HCT116 (cell line): Measurements from ENCODE around the gene ZNF544. TPM values are rescaled to one million over a fixed set of nuclear protein-coding genes. Genes with fewer than 3 reads are reported as not detected.

Experiments used
- ATAC-seq: fragments of 200-7000 bp; cut with Tn5 transposase; 2 replicates; pipeline ENCODE4 v1.9.1; 2020; ENCODE audit warnings: mild to moderate bottlenecking, moderate library complexity
- BruUV-seq: library from RNA; stranded (reverse); fragments of 400-500 nt; replicated peaks from 2 replicates; lab custom pipeline; 2021; lab: Mats Ljungman, UMichigan
- CTCF ChIA-PET: fragments of 300-600 bp; sonication (Branson Sonifier 250); formaldehyde crosslinking; loops from one replicate; lab custom pipeline; 2021; ENCODE audit warnings: antibody characterized with exemption; lab: Charles Lee
- POLR2A ChIA-PET: fragments of 300-600, 350-600 bp; sonication (Branson Sonifier 250); formaldehyde crosslinking; loops from one replicate; lab custom pipeline; 2021; ENCODE audit warnings: antibody characterized with exemption; lab: Charles Lee
- RAD21 ChIA-PET, 2 experiments: fragments of 300-600 bp; sonication (Branson Sonifier 250); formaldehyde crosslinking; loops; one replicate each; lab custom pipeline; 2023; ENCODE audit warnings: low total read pairs in 2 of 2; ENCODE audit not compliant: uncharacterized antibody in 2 of 2, unreplicated experiment in 2 of 2, low non-redundant PET in 1 of 2; lab: Charles Lee
- DNase-seq: peaks from one replicate; pipeline ENCODE4 v3.0.0-alpha.2; 2010; ENCODE audit warnings: low read depth, low spot score
- H2AFZ ChIP-seq: fragments of 200-600 bp; shearing (Covaris generic), sonication (generic); 2 replicates; pipeline ENCODE4 v1.6.1; 2017; ENCODE audit warnings: low read depth, mixed run types, mixed read lengths, antibody characterized with exemption, low read length; ENCODE audit not compliant: poor library complexity, severe bottlenecking
- H3K27ac ChIP-seq: 2 replicates; pipeline ENCODE4 v1.5.1; 2012; ENCODE audit warnings: low read depth, low read length
- H3K27me3 ChIP-seq: fragments of 200-600 bp; sonication (generic); 2 replicates; pipeline ENCODE4 v1.6.1; 2016; ENCODE audit warnings: mixed run types, low read length, mixed read lengths; ENCODE audit not compliant: insufficient read depth
- H3K36me3 ChIP-seq, 2 experiments: fragments of 200-500 bp in 1 of 2; fragments of 200-600 bp in 1 of 2; sonication (Bioruptor generic) in 1 of 2; sonication (generic) in 1 of 2; 2 replicates each; pipeline versions ENCODE4 v1.5.1 to v1.6.1; 2014 to 2016; ENCODE audit warnings: low read length in 2 of 2, inconsistent platforms in 1 of 2, mixed read lengths in 1 of 2, mixed run types in 1 of 2; ENCODE audit not compliant: insufficient read depth in 2 of 2, control insufficient read depth in 1 of 2
- H3K4me1 ChIP-seq, 2 experiments: fragments of 200-600 bp in 1 of 2; sonication (generic) in 1 of 2; 2 replicates each; pipeline versions ENCODE4 v1.5.1 to v1.6.1; 2012 to 2017; ENCODE audit warnings: low read length in 2 of 2, inconsistent platforms in 1 of 2, mild to moderate bottlenecking in 1 of 2, mixed read lengths in 1 of 2, mixed run types in 1 of 2, moderate library complexity in 1 of 2; ENCODE audit not compliant: insufficient read depth in 2 of 2, control insufficient read depth in 1 of 2
- H3K4me2 ChIP-seq: fragments of 200-600 bp; sonication (generic); 2 replicates; pipeline ENCODE4 v1.6.1; 2017; ENCODE audit warnings: mixed run types, low read length, mixed read lengths
- H3K4me3 ChIP-seq, 2 experiments: fragments of 200-600 bp in 1 of 2; sonication (generic) in 1 of 2; replicated peaks in 1 of 2; 2 replicates each; pipeline ENCODE4 v1.5.1; 2011 to 2016; ENCODE audit warnings: low read length in 2 of 2, control low read depth in 1 of 2, low read depth in 1 of 2, mild to moderate bottlenecking in 1 of 2, mixed read lengths in 1 of 2, mixed run types in 1 of 2
- H3K79me2 ChIP-seq: fragments of 200-600 bp; sonication (generic); 2 replicates; pipeline ENCODE4 v1.6.1; 2017; ENCODE audit warnings: mild to moderate bottlenecking, mixed run types, low read length, moderate library complexity, mixed read lengths; ENCODE audit not compliant: insufficient read depth
- H3K9ac ChIP-seq: fragments of 200-600 bp; sonication (generic); 2 replicates; pipeline ENCODE4 v1.6.1; 2016; ENCODE audit warnings: low read length, mixed read lengths
- H3K9me2 ChIP-seq: fragments of 200-600 bp; sonication (generic), shearing (Covaris generic); 2 replicates; pipeline ENCODE4 v1.6.1; 2017; ENCODE audit warnings: mixed run types, mild to moderate bottlenecking, moderate library complexity; ENCODE audit not compliant: insufficient read depth
- H3K9me3 ChIP-seq, 2 experiments: fragments of 200-500 bp in 1 of 2; fragments of 200-600 bp in 1 of 2; sonication (Bioruptor generic) in 1 of 2; sonication (generic) in 1 of 2; 2 replicates each; pipeline ENCODE4 v1.6.1; 2014 to 2017; ENCODE audit warnings: low read length in 2 of 2, mixed read lengths in 2 of 2, inconsistent platforms in 1 of 2, low read depth in 1 of 2, mild to moderate bottlenecking in 1 of 2, mixed run types in 1 of 2, moderate library complexity in 1 of 2; ENCODE audit not compliant: control insufficient read depth in 1 of 2, insufficient read depth in 1 of 2
- H4K20me1 ChIP-seq: fragments of 200-600 bp; sonication (generic), shearing (Covaris generic); 2 replicates; pipeline ENCODE4 v1.6.1; 2017; ENCODE audit warnings: mixed run types, mild to moderate bottlenecking, moderate library complexity; ENCODE audit not compliant: insufficient read depth
- ELF1 ChIP-seq: IDR thresholded peaks from 2 replicates; pipeline ENCODE4 v1.6.1; 2012; ENCODE audit warnings: low read depth, borderline replicate concordance
- POLR2AphosphoS5 ChIP-seq: IDR thresholded peaks from 2 replicates; pipeline ENCODE4 v1.6.1; 2011; ENCODE audit warnings: mild to moderate bottlenecking, low read depth, low read length, moderate library complexity
- RAD21 ChIP-seq: IDR thresholded peaks from 2 replicates; pipeline ENCODE4 v1.6.1; 2012; ENCODE audit warnings: low read depth, mild to moderate bottlenecking
- REST ChIP-seq: IDR thresholded peaks from 2 replicates; pipeline ENCODE4 v1.6.1; 2012; ENCODE audit warnings: low read depth
- SP1 ChIP-seq: IDR thresholded peaks from 2 replicates; pipeline ENCODE4 v1.6.1; 2012; ENCODE audit warnings: low read depth
- SRF ChIP-seq: IDR thresholded peaks from 2 replicates; pipeline ENCODE4 v1.6.1; 2012; ENCODE audit warnings: low read depth
- ZNF274 ChIP-seq: fragments of 200-500 bp; sonication (Bioruptor generic); IDR thresholded peaks from 2 replicates; pipeline ENCODE4 v1.6.1; 2014; ENCODE audit warnings: mild to moderate bottlenecking, low read depth, low read length, inconsistent platforms
- intact Hi-C: fragments of 100-400 bp; cut with micrococcal nuclease; formaldehyde crosslinking; loops from 2 replicates; pipeline ENCODE4 v1.10.0; 2022
- total RNA-seq: library from RNA; stranded (reverse); gene quantifications from one replicate; pipeline ENCODE4 v1.2.1, GENCODE V29; 2021; ENCODE audit not compliant: unreplicated experiment

Gene ZNF544
- total RNA-seq, 1 experiment from 2014 or later: 46.3 TPM

- DNase-seq (no peak), ATAC-seq (no peak)
- ChIA-PET RAD21 (no interaction called here), CTCF (no interaction called here), POLR2A (no interaction called here)
- no peaks in the 10 kb centered on the region for H3K4me1 ChIP-seq
- H3K79me2 ChIP-seq: no peaks in the 10 kb centered on the region
- no peaks in the 10 kb centered on the region for H4K20me1 ChIP-seq
- no peak overlapping the region for H3K4me2 ChIP-seq
- H3K9me2 ChIP-seq: no peaks in the 10 kb centered on the region
- intact Hi-C loops: no loop called here
- BruUV-seq: TSS peak; percentile 25
- H3K9ac ChIP-seq: no peak overlapping the region
- H3K27ac ChIP-seq: no peak overlapping the region
- H3K9me3 ChIP-seq: peaks cover 21 to 40% of the 10 kb centered on the region in 2 experiments; a peak in 3 of 4 replicates
- no peak overlapping the region for H3K4me3 ChIP-seq
- peaks cover 26 to 56% of the 10 kb centered on the region in 2 experiments for H3K36me3 ChIP-seq
- no peak overlapping the region for H2AFZ ChIP-seq
- no peaks in the 10 kb centered on the region for H3K27me3 ChIP-seq
- TF ChIP-seq POLR2AphosphoS5 (no peak), ZNF274 (peak; percentile 66)
Observed at GRCh38 chr19:58294743-58295374, 66.1 kb downstream of the ZNF544 start.

GRCh38 chr19:58296104-58296503 is 67.4 kb downstream of the ZNF544 start:
- Histone ChIP-seq H3K27me3 (no peaks in the 10 kb centered on the region), H3K36me3 (peaks cover 23 to 57% of the 10 kb centered on the region in 2 experiments), H4K20me1 (no peaks in the 10 kb centered on the region), H3K4me1 (no peaks in the 10 kb centered on the region), H3K4me3 (no peak overlapping the region), H3K9me2 (no peaks in the 10 kb centered on the region), H2AFZ (no peak overlapping the region), H3K79me2 (peaks cover 5% of the 10 kb centered on the region; the same call in 1 of the 2 replicates), H3K27ac (no peak overlapping the region), H3K4me2 (no peak overlapping the region), H3K9me3 (peaks cover 21 to 40% of the 10 kb centered on the region in 2 experiments; a peak in 3 of 4 replicates), H3K9ac (no peak overlapping the region)
- TF ChIP-seq RAD21: no peak
- no peak for TF ChIP-seq SRF
- no peak for TF ChIP-seq SP1
- TF ChIP-seq REST: no peak
- no peak for TF ChIP-seq ELF1
- DNase-seq: no peak
- RAD21 ChIA-PET: no interaction called here
- POLR2A ChIA-PET: no interaction called here
- CTCF ChIA-PET: no interaction called here
- intact Hi-C loops: no loop called here
- BruUV-seq: no TSS peak
- ATAC-seq: no peak
